NCI-H2196 treated with DMSO at 0.1 percent for 48 hours (cell line): Measurements from ENCODE around the gene CLTC.

ENCODE experiments used
- DNase-seq: peaks from one replicate; lab custom pipeline; 2025; ENCODE audit not compliant: unreplicated experiment; lab: John Stamatoyannopoulos, UW

CLTC gene

DNA sequence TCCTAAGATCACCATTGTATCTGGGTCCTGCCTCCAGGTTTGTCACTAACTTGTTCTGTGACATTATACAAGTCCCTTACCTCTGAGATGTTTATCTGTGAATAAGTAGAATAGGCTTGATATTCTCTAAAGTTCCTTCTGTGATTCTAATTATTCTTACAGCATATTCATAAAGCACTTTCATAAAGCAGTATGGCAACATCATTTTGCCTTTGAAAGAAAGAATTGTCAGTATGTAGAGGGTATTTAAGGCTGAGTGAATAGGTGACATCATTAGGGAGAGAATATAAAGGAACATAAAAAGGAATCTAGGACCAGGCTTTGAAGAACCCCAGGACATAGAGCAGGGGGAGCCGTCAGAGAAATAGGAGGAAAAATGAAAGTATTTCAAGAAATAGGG lies 103.3 kb downstream of the CLTC start:
- no peak for DNase-seq

DNA sequence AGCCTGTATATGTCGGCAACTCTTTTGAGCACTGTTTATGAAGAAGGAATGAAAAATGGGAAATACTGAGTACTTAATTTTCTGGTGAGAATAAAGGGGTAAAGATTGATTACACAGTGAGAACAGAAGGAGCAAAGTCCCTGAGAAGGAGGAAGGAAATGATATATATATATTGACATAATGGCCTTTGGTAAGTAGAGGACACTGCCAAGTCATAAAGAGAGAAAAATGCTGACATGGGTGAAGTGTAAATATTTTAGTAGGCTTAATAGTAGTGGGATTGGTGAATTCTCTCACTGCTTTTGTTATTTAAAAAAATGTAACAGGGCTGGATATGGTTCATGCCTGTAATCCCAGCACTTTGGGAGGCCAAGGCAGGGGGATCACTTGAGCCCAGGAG lies 103.9 kb downstream of the CLTC start:
- DNase-seq: no peak

DNA sequence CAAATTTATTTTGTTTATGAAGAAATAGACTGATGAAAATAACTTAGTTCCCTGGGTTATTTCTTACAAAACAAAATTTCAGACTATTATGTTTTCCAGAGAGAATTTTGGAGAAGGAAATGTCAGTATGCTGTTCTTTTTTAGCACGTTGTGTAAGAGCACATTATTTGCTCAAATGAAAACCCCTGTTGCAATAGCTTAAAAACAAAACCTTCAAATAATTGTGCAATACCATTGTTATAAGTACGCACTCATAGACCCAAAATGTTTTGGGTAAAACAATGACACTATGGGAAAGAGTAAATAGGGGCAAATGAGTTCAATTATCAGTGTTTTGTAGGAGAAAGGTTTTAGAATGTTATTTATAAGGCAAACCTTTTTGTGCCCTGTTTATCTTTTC lies 106.0 kb downstream of the CLTC start:
- DNase-seq: no peak

DNA sequence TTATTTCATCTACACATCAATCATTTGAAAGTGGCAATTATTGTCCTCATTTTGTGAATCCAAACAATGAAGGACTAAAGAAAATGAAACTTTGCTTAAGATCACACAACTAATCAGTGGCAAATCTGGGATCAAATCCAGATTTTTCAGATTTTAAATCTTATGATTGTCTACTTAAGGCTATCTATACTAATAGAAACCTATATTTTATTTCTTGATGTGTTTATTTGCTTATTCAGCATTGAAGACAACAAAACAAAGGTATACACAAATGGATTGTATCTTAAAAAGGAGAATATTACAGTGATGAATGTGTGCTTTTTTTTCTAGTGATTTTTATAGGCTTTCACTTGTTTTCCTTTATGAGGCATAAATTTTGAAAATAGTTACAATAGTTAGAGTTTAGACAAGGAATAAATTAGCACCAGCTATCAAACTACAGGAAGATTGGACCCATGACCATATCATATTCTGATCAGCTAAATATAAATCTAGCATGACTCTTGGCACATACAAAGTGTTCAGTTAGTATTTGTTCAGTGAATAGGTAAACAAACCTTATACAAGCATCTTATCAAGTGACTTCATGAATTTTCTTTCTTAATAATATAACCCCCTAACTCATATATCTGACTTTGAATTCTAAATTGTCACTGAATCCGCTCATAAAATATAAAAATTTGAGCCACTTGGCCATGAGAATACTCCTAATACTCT lies 108.3 kb downstream of the CLTC start:
- DNase-seq: no peak

DNA sequence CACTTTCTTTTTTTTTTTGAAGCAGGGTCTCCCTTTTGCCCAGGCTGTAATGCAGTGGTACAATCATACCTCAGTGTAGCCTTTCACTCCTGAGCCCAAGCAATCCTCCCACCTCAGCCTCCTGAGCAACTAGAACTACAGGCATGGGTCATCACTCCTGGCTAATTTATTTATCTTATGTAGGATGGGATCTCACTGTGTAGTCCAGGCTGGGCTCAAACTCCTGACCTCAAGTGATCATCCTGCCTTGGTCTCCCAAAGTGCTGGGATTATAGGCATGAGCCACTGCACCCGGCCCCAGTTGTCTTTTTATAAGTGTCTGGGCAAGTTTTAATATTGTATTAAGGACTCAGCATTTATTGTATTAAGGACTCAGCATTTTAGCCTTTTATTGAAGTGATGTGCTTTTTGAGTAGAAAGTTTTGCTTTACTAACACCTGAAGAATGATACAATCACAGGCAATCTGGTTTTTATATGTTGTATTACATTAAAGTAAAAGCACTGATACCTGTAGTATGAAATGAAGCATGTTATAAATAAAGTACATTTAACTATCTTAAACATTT lies 110.7 kb downstream of the CLTC start:
- no peak for DNase-seq

DNA sequence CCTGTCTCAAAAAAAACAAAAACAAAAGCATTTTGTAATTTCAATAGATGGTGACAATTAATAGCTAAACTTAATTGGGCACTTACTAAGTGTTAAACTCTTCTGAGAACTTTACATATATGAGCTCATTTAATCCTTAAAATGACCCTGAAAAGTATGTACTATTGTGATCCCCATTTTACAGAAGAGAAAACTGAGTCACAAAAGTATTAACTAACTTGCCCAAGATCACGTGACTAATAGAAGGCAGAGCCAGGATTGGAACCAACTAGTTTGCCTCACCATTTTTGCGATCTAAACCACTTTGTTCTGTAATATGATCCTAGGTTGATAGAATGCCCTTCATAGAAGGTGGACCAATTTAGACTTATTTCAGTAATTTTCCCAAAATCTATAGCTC lies 114.0 kb downstream of the CLTC start:
- DNase-seq: no peak

DNA sequence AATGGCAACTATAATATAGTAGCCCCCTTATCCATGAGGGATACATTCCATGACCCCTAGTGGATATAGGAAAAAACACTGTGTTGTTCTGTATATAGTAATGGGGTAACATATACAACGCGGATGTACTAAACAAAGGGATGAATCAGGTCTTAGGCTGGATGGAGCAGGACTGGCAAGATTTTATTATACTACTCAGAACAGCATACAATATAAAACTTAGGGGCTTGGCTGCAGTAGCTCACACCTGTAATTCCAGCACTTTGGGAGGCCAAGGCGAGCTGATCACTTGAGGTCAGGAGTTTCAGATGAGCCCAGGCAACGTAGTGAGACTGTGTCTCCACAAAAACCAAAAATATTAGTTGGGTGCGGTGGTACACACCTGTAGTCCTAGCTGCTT lies 114.5 kb downstream of the CLTC start:
- no peak for DNase-seq

DNA sequence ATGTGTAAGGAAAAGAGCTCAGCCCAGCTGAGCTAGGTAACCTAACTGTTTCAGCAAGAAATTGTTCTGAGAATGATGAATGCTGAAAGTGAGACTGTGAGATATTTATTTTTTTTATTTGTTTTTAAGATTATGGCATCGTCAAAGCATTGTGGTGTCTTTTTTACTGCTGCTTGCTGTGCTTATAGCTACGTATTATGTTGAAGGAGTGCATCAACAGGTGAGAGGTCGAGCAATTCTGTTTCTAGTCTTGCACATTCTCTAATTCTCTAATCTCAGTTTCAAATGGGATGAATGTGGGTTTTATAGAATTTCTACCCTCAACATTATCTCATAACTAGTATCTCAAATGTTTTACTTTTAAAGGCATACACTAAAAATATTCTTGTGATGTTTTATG lies 117.6 kb downstream of the CLTC start:
- no peak for DNase-seq

DNA sequence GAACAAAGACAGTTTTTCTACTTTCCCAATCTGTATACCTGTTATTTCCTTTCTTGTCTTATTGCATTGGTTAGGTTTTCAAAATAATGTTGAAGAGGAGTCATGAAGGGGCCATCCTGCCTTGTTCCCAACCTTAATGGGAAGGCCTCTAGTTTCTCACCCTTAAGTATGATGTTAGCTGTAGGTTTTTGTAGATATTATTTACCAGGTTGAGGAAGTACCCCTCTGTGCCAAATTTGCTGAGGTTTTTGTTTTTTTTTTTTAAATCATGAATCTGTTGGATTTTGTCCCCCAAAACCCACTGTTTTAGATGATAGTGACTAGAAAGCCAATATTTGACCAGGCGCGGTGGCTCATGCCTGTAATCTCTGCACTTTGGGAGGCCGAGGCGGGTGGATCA lies 124.1 kb downstream of the CLTC start:
- DNase-seq: no peak

DNA sequence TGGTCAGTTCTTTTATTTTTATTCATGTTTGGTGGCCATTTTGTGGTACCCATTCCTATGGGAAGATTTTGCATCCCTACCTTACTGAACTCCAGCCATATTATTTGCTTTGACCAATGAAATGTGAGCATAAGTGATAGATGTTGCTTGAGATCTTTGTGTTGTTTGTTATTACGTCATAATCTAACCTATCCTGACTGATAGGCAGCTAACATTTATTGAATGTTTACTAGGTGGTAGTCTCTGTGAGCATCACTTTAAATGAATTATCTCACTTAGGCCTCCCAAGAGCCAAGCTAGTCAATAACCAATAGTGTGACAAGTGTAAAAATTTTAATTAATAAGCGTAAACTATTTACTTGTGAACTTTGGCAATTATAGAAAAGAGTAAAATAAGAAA lies 125.3 kb downstream of the CLTC start:
- no peak for DNase-seq
